ENCODE data around the gene DSP.

GRCh38 chr6:7568021-7568420 is 26.6 kb downstream of the DSP start:
- TF ChIP-seq CTCF (IDR thresholded peaks at IDR 0.05; ENCODE audit: low read length) (no peak), EZH2 (IDR thresholded peaks at IDR 0.05; ENCODE audit: borderline replicate concordance, low read length) (no peak)
